HG02870 (cell line): ENCODE measurements around the gene MRPS27.
"Not testable (repeated sequence)": the region's sequence is repeated elsewhere in the genome, so short reads cannot be mapped to it uniquely, and the experiment has no call there.

ENCODE experiments used
- ATAC-seq: cut with Tn5 transposase; IDR thresholded peaks from one replicate; pipeline ENCODE4 v1.9.1; 2021; ENCODE audit warnings: mild to moderate bottlenecking, moderate library complexity; ENCODE audit not compliant: unreplicated experiment

Gene MRPS27

GRCh38 chr5:72177538-72177937 is 142.5 kb downstream of the MRPS27 start:
- ATAC-seq, result no peak

DNA sequence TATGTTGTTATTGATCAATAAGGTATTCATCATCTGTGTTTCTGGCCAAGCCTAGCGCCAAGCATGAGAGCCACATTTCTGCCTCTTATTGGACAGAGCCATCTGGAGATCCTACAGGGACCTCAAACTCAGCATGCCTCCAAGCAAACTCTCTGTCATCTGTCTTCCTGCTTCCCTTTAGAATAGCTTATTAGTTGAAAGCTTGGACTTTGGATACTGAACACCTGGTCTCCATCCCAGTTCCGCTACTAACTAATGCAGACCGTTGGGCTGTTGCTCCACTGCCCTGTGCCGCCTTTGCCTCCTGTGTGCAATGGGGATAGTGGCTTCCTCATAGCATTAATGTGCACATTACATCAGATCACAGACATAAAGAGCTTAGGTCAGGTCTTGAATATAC is 147.3 kb downstream of the MRPS27 start:
- no peak for ATAC-seq

DNA sequence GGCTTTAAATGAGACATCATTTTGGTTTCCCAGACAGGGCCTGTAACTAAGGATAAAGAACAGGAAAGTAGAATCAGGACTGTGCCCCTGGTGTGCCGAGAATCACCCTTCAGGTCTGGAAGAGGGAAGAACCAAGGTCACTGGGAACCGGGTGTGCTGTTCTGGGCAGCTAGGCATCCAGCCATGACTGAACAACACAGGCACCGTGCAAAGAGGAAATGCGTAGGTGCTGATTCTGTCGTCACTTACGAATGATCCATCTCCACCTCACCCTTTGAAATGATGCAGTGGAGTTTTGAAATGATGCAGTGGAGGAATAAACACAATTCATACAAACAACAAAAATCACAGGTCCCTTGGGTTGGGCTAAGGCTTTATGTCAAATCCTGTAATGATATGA is 148.4 kb downstream of the MRPS27 start:
- ATAC-seq, result no peak

GRCh38 chr5:72171181-72171580 is 148.9 kb downstream of the MRPS27 start:
- not testable (repeated sequence) for ATAC-seq

DNA sequence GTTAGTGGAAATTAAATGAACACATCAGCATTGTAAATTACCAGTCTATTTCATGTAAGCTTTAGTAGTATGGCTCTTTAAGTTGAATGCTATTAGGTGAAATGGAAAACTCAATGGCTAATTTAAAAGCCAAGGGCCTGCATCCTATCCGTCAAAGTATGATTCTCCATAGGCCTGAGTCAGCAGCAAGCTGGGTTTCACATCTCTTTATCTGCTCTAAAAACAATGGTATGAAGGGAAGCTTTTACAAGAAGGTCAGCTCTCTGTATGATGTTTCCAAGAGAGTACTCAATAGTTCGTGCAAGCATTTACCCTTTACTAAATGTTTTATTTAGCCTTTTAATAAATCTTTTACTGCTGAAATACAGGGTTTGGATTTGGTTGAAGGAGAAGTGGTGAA is 149.9 kb downstream of the MRPS27 start:
- ATAC-seq, result no peak
